ENCODE data around the gene BRSK2.

The BRSK2 gene

DNA sequence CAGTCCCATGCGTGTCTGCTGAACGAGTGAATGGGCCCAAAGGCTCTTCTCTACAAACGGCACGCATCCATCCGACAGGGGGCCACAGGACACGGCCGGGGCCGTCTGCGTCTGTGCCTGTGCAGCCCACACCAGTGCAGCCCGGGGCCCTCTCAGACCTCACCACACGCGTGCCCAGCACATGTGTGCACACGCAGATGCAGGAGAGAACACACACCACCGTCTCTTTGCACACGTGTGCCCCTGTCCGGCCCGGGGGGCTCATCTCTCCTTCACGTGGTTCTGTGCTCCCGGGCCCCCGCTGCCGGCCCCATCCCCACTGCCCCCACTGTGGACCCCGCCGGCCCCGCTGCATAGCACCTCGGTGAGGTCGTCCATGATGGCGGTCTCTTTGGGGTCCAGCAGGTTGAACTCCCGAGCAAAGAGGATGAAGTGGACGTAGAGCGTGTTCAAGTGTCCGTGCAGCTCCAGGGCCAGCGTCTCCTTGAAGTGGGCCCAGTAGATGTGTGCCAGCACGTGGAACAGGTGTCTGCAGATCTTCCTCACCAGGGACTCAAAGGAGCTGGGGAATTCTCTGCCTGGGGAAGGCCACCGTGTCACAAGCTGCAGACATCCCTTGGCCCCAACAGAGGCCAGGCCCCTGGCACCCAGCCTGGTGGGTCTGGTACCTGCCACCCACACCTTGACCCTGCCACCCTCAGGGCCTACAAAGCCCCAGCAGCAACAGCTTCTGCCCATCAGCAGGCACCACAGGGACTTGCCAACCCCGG lies 80.4 kb downstream of the BRSK2 start:
- no peak for DNase-seq (ENCODE audit: low read depth)

DNA sequence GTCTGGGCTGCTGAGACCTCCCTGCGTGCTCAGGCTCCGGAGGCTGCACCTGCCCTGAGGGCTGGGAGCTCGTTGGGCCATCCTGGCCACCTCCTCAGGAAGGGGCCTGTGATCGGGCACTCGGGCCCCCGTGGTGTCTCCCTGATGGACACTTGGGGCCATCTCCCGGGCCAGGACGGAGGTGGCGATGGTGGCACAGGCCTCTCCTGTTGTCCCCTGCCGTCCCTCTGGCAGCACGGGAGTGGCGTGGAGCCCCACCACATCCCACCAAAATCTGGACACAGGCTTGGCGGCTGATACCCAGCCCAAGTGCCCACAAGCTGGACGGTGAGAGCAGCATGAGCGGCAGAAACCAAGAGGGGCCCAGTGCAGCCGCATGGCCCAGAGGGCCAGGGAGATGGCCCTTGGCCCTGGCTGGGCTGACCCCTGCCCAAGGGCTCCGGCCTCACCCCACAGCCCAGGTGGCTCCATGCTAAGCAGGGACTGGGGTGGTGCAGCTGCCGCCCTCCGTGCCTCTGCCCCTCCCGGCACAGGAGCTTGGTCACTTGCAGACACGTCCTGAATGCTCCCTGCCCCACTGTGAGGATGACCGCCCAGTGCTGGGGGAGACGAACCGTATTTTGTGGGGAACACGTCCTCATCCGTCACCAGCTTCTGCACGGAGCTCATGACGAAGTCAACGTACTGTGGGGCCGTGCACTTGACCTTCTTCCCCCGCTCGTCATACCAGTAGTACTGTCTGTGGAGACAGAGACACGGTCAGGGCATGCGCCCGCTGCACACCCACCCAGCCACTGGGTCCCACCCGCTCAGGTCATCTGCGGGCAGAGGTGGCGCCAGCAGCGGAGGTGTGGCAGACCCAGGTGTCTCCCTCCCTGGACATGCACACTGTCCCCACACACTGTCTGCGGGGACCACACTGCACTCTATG lies 81.2 kb downstream of the BRSK2 start:
- DNase-seq (ENCODE audit: low read depth): no peak

DNA sequence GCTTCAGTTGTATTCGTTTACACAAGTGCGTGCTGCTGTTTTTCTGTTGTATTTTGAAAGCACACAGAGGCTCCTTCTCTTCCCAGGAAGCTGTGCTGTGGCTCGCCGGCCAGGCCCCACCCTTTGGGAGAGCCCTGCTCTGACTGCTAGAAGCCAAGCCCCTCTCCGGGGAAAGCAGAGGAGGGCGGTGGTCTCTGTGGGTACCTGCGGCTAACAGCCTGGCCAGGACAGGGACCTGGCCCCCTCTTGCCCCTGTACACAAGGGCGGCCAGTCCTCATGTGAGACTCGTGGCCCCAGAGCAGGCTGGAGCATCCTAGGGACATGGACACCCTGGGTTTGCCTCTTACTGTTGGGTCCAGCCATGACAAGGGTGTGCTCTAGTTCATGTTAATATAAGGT lies 82.0 kb downstream of the BRSK2 start:
- DNase-seq (ENCODE audit: low read depth): no peak

DNA sequence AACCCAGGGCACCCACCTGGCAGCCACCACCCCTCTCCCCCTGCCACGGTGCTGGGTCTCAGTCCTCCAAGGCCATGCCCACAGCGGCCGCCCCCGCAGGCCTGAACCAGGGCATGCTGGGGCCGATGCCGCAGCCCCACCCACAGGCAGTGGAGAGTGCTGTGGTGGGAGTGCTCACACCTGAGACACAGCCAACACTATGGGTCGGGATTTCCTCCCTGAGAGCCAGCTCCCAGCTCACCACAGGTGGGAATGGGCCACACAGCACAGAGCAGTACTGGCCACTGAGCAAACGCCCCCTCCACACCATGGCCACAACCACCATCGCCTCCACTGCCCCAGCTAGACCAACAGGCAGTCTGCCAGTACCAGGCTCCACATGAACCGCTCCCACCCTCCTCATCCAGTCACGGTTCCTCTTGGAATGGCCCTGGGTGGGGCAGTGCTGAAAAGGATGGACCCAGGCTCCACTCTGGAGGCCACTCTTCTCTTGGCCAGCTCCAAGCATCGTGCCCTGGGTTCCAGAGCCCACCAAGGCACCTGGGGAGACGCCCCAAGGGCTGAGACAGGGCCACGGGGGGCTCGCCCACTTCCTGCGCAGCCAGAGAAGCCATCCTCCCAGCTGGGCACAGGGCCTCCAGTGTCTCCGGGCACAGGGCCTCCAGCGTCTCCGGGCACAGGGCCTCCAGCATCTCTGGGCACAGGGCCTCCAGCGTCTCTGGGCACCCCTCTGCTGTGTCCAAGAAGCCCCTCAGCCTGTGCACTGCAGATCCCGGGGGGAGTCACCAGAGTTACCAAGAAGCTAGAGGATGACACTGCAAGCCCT lies 82.7 kb downstream of the BRSK2 start:
- DNase-seq (ENCODE audit: low read depth): no peak

DNA sequence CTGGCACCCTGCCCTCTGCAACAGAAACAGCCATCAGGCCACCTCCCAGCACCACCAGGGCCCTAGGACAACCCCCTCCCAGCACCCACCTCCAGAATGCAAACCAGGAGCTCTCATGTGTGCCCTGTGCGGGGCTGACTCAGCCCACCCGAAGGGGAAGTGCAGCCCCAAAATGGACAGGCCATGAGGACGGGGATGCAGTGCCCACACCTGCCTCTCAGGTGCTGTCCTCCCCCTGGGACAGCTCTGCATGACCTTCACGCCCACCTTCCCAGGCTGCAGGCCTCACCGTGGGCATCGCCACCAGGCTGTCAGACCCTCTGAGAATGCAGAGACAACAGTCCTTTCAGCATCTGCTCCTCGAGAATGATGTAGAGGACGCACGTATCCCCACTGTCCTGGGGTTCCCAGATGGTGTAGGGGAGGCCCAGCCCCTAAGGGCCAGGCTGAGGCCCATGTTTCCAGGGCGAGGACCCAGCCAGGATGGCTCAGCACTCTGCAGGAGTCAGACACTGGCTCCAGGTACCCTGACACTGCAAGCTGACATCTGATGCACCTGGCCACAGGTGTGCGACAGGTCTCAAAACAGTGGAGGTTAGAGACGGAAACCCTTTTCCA lies 83.4 kb downstream of the BRSK2 start:
- no peak for DNase-seq (ENCODE audit: low read depth)

DNA sequence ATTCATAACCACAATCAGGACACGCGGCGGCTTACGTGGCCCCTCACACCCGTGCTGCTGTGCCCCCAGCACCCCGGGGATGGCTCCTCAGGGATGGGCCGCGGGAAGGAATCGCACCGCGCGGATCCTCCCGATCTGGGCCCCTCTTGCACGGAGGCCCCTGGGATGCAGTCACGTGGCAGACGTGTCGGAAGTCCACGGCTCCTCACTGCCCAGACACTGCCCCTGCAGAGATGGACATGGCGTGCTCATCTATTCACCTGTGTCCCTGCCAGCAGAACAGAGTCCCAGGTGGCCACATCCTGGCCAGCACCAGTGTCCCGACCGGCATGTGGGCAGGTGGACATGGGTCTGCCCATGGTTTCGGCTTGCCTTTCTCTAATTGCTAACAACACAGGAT lies 84.1 kb downstream of the BRSK2 start:
- no peak for DNase-seq (ENCODE audit: low read depth)

DNA sequence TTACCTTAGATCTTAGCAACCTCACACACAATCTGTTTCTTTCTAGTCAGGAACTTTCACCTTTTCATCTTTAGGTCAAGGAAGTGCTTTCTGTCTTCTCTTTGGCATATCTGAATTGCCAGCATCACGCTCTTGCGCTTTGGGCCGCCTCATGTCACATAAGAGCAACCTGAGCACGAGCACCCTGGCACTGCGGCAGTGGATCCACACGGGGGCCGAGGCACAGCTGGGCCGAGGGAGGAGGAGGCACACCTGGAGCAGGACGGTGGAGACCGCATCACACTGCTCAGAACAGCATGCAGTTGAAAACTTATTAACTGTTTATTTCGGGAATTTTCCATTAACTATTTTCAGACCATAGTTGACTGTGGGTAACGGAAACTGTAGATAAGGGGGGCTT lies 86.1 kb downstream of the BRSK2 start:
- no peak for DNase-seq (ENCODE audit: low read depth)

DNA sequence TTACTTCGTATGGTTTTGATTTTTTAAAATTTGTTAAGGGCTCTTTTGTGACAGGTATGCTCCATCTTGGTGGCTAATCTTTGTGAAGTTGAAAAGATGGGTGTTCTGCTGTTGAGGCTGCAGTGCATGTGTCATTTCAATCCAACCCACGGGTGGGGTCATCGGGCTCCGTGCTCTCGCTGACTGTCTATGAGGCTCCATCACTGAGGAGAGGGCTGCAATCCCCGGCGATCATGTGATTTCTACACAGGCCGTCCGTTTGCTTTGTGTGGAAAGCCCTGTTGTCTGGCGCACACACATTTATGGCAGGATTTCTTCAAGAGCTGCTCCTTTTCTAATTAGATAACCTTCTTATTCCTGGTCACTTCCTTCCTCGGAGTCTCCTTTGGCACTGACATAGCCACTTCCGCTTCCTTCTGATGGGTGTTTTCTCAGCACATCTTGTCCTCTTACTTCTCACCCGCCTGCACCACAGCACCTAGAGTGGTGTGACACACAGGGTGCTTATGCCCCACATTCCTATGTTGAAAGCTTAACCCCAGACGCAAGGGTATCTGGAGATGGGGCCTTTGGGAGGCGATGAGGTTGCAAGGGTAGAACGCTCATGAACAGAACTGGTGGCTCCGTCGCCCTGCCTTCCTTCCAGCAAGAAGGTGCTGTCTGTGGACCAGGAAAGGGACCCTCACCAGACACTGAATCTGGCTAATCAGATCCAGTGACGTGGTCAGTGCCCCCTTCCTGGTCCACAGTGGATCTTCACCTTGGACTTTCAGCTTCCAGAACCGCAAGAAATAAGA lies 87.4 kb downstream of the BRSK2 start:
- no peak for DNase-seq (ENCODE audit: low read depth)

DNA sequence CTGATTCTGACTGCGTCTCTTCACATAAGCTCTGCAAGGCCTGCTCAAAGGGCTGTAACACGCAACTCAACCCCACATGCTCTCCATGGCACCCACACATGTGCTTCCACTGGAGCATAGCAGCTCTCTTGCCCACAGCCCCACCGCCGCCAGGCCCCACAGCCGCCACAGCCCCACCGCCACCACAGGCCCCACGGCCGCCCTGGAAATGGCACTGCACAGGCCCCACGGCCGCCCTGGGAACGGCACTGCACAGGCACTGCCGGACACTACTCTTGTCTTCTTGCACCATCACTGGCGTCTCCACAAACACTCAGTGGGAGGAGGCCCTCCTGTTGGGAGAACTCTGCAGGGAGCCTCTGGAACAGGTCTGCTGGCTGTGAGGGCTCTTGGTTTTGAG lies 88.3 kb downstream of the BRSK2 start:
- no peak for DNase-seq (ENCODE audit: low read depth)

DNA sequence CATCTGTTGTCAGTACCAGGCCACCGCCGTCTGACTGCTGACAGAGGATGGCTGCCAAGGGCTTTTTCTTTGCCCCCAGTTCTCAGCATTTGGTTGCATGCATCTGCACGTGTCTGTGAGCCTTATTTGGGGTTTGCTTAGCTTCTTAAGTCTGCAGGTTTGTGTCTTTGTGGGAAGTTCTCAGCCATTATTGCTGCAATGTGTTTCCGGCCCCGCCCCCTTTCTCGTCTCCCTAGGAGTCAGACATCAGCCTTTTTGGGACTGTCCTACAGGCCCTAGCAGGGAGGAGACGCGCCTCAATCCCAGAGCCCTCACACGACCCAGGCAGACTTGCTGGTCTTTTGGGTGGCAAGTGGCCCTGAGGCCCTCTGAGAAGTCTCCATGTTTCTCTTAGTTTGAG lies 88.8 kb downstream of the BRSK2 start:
- no peak for DNase-seq (ENCODE audit: low read depth)

DNA sequence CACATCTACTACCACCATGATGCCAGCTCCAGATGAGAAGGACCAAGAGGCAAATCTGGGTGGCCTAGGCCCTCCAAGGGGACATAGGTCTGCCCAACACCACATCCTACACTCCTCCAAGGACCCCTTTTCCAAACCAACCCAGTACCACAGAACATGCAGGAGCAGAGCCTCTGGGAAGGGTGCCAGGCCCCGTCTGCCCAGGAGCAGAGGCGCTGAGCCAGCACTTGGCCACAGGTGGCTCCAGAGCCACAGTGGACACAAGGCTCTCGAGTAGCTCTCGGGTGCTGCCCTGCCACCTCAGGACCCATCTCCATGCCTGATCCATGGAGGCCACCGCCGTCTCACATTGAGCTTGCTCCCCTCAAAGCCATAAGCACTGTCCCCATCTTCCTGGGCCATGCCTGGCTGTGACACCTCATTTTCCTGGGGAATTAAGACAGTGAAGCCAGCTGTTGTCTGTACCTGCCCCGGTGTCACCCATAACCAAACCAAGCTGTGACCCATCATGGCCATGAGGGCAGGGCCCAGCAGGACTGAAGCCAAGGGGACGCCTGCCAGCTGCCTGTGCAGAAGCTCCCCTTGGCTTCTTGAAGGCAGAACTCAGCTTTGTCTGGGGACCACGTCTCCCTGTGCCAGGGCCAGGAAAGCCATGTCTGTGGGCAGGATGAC lies 89.4 kb downstream of the BRSK2 start:
- DNase-seq (ENCODE audit: low read depth): no peak

DNA sequence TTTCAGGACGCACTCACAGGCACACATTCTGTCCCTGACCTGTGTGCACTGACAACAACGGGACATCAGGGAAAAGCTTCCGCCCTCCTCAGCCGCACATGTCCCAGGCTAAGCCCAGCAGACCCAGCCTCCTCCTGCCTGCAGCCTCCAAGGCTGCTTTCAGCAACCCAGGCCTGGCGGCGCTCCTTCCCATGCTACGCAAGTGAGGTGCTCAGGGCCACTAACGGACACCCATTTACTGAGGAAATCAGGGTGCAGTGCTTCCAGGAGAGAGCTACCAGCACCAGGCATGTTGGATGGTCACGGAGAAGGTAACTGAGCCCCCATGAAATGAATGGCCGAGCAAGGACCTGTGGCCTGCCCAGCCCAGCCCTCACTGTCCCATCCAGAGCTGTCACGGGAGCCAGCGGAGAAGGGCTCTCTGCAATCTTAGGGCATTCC lies 90.0 kb downstream of the BRSK2 start:
- no peak for DNase-seq (ENCODE audit: low read depth)

DNA sequence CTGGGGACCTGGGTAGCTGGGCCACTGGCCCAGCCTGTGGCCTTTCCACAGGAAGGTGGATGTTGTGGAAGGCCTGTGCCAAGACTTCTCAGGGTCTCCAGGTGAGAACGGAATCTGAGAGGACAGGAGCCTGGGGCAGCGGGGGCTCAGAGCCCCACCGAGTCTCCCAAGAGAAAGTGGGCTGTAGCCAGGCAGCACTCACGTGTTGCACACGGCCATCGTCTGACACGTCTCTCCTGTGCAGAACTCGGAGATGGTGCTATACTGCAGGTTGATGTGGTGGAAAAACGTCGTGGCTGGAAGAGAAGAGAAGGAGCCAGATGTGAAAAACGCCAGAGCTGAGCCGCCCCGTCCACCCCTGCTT lies 90.4 kb downstream of the BRSK2 start:
- no peak for DNase-seq (ENCODE audit: low read depth)

DNA sequence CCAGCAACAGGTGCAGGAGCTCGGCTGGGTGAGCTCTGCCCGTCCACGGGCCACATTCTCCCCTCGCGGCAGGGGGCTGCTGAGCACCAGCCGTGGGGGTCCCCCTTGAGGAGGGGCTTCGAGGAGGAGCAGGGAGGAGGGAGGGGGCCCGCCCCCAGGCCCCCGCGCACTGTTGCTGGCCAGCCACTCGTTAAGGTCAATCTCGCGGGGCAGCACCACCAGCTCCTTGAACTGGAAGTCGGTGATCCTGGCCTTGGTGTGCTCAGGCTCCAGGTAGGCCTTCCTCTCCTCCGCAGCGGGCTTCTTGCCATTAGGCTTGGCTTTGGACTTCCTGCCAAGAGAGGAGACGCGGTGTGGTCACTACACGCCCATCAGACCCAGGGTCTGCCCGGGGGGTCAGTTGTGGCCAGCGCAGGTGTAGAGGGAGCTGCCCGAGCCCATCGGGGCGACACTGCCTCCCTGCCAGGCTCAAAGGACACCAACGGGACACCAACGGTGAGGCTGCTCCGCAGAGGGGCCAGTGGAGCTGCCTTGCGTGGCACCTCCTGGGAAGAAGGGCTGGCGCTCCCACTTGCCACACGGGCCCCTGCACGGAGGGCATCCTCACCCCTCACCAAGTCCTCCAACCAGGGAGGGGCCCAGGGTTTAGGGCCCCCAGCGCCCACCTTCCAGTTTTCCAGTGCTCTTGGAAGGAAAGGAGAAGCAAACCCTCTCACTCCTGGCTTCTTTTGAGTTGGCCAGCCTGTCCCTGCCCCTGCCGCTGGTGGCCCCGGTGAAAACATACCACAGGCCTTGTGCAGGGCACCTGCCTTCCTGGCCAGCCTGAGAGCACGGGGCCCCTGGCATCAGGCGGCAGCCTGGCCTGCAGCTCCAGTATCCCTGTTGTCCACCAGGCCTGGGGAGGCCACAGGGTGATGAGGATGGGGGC lies 91.1 kb downstream of the BRSK2 start:
- DNase-seq (ENCODE audit: low read depth): no peak

DNA sequence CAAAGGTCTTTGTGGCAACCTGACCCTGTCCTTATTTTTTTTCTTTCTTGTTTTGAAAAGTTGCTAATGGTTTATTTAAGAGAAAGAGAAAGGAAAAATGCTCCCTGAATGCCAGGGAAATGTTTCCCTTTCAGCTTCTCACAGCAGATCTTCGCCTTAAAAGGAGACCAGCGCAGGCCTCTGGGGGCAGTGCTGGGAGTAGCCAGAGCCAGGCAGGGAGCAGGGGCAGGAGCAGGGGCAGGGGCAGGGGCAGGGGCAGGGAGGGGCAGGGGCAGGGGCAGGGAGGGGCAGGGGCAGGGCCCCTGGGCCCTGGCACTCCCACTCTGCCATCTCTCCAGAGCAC lies 91.7 kb downstream of the BRSK2 start:
- DNase-seq (ENCODE audit: low read depth): no peak

DNA sequence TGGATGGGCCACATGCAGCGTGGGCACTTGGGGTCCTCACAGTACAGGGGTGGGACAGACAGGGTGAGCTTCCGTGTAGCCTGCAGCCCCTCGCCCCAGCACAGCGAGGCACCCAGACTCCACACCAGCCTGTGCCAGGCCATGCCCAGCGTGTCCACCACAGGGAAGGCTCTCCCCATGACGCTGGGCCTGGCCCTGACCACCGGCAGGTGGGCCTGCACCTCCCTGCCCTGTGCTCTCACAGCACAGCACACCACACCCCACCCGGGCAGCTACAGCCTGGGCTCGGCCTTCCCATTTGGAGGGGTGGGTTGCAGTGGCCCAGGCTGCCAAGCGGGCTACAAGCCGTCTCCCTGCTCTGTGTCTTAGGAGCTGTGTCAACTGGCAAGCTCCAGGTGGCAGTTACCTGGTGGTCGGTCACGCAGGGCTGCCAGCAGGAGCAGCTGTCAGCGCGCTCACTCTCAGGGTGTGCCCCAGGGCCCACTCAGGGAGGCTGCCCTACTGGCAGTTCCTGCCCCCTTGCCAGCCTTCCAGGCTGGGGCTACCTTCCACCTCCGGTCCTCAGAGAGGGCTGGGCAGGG lies 92.2 kb downstream of the BRSK2 start:
- no peak for DNase-seq (ENCODE audit: low read depth)

DNA sequence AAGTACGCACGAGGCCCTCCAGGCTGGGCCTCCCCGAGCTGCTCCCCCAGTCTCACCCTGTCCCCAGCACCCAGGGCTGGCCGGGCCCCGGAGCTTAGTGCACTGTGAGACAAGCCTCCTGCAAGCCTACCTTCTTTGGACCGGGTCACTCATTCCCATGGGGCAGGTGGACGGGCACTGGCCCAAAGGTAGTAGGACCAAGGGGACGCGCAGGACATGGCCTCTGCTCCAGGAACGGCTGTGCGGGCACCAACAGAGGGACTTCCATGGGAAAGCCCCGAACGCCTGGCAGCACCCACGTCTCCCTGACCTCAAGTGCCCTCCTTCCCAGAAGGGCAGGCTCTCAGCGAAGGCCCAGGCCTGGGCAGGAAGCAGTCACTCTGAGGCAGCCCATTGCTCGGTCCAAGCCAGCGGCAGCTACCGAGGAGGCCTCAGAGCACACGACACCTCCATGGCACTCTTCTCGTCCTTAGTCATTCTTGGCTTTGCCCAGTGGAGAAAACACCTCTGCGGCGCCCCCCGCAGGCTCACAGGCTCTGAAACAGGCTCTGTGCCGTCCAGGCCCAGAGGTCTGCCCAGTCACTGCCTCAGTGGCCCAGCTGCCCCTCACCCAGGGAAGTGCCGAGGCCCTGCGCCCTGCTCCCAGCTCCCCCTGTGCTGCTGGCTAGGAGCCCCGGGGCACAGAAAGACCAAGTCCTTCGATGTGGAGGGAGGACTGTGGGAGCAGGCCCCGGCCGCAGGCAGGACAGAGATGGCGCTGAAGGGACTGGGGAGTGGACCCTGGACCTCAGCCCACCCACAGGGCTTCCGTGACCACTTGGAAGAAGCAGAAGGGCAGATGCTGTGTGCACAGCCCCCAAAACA lies 93.1 kb downstream of the BRSK2 start:
- DNase-seq (ENCODE audit: low read depth): no peak

DNA sequence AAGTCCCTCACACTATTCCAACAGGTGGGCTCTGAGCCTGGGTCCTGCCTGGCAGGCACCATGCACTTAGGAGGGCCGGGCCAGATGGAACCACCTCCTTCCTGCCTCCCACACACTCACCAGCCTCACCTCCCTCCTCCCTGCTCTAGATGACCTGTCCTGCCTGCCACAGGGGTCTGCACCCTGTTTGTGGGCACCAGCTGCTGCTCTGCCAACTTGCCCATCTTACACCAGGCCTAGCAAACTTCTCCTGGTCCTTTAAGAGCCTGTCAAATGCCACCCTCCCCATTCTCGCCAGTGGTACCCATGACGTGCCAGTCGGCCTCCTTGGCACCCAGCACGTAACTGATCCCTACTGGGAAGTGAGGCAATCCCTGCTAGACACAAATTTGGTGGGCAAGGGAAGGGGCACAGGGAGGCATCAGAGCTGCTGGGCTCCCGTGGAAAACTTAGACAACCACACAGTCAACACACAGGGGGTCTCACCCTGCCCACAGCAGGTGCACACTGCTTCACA lies 93.8 kb downstream of the BRSK2 start:
- no peak for DNase-seq (ENCODE audit: low read depth)

Measured in stimulated activated CD8-positive, alpha-beta memory T cell treated with anti-CD3 and anti-CD28 coated beads, Interleukin-12 subunit alpha, Interleukin-12 subunit beta, amount 100 ng/mL, for 4 hours (primary cell).